Measurements from ENCODE around the gene APPBP2.
"Not testable (repeated sequence)": the region's sequence is repeated elsewhere in the genome, so short reads cannot be mapped to it uniquely, and the experiment has no call there.

The APPBP2 gene

DNA sequence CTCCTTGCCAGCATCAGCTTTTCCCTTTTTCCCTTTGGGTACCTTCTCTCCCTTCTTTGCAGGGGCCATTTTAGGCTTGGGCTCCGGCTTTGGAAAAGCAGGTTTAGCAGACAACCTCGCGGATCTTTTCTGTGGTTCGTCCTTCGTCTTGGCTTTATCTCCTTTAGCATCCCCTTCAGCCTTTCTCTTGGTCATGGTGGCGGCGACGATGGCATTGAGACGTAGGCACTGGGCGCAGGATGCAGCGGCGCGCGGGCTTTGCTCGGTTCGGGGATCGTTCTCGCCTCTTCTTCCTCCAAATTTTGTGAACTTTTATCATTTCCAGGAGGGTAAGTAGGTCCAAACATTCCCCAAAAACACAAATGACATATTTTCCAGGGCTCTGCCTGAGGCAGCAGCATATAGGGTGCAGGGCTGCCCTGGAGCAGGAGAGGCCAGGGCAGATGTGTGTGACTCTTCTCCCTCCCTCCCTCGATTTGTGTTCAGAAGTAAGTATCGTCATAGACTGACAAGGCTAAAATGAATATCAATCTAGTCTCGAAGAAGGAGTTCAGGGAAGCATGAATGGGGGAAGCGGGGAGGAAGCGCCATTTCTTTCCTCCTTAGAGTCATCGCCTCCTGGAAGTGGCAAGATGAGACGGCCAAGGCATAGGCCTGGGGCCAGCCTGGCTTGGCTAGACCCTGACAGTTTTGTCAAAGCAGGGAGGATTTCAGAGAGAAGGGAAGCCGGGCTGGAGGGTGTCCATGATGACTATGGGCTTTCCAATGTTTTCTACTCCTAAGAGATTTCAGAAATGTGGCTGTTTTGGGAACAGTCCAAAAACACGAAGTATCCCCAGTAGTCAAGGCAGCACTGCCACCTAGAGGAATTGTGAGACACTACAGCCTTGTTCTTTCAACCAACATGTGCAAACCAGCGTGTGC lies 90.5 kb downstream of the APPBP2 start:
- peak; percentile 3 for DNase-seq (ENCODE audit: low read depth)

DNA sequence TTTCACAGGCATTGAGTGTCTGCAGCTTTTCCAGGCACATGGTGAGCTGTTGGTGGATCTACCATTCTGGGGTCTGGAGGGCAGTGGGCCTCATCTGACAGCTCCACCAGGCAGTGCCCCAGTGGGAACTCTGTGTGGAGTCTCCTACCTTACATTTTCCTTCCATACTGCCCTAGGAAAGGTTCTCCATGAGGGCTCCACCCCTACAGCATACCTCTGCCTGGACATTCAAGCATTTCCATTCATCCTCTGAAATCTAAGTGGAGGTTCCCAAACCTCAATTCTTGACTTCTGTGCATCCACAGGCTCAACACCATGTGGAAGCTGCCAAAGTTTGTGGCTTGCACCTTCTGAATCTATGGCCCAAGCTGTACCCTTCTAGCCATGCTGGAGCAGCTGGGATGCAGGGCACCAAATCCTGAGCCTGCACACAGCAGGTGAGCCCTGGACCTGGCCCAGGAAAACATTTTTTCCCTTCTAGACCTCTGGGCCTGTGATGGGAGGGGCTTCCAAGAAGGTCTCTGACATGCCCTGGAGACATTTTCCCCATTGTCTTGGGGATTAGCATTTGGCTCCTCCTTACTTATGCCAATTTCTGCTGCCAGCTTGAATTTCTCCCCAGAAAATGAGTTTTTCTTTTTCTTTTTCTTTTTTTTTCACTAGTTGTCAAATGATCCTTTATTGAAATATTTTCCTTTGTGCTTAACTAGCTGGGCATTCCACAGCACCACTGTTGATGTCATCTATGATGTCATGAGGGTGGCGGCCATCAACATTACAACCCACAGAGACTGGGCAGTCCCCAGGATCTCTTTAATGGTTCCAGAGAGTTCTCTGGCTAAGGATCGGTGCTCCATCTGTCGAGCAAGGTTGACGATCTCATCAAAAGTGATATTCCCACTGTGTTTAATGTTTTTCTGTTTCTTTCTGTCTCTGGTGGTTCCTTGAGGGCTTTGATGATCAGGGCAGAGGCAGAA lies 92.7 kb downstream of the APPBP2 start:
- not testable (repeated sequence) for DNase-seq (ENCODE audit: low read depth)

- DNase-seq (ENCODE audit: low read depth), result not testable (repeated sequence)
These were observed 95.5 kb downstream of the APPBP2 start for GRCh38 chr17:60430561-60430960.

GRCh38 chr17:60428491-60428890 lies 97.6 kb downstream of the APPBP2 start:
- not testable (repeated sequence) for DNase-seq (ENCODE audit: low read depth)

DNA sequence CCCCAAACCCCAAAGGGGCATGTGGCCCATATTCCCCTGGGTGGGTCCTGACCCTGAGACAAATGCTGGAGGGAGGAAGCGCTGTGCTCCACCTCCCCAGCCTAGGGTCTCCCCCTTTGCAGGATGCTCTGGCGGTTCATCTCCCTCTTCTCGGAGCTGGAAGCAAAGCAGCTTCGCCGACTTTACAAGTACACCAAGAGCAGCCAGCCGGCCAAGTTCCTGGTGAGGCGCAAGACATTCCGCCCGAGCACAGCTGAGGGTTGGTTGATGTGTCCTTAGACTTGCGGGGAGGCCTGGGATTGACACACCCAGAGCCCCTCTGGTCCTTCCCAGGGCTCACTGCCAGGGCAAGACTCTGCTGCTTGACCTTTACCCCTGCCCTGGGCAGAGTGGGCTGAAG lies 99.4 kb downstream of the APPBP2 start:
- DNase-seq (ENCODE audit: low read depth), result no peak

DNA sequence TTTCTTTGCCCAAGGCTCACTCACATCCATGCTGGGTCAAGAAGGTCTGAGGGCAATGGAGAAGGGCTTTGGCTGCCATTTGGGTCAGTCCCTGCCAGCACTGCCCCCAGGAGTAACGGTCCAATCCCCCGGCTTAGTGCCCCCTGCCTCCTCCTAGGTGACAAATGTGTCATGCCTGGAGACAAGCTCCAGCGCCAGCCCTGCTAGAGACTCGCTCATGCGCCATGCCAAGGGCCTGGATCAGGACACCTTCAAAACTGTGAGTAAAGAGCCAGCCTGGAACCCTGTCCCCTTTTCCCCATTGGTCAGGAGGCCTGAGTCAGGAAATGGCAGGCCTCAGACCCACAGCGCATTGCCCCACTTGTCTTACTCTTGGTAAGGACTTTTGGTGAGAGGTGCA lies 100.4 kb downstream of the APPBP2 start:
- no peak for DNase-seq (ENCODE audit: low read depth)

DNA sequence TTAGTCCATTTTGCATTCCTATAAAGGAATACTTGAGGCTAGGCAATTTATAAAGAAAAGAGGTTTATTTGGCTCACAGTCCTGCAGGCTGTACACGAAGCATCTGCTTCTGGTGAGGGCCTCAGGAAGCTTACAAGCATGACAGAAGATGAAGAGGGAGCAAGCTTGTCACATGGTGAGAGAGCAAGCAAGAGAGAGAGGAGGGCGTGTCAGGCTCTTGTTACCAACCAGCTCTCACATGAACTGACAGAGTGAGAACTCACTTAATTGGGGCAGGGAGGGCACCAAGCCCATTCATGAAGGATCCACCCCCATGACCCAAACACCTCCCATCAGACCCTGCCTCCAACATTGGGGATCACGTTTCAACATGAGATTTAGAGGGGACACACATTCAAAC lies 102.2 kb downstream of the APPBP2 start:
- no peak for DNase-seq (ENCODE audit: low read depth)

GRCh38 chr17:60422162-60422665 lies 103.8 kb downstream of the APPBP2 start, which contains the start of gene CHCT1:
Gene CHCT1, plus strand, starts transcription at chr17:60422489. Its CDS starts 104 bp downstream, at chr17:60422593.
- DNase-seq (ENCODE audit: low read depth), result no peak

- peak; percentile 58 for DNase-seq (ENCODE audit: low read depth)
These were observed 104.5 kb downstream of the APPBP2 start for GRCh38 chr17:60421273-60422161.

GRCh38 chr17:60419875-60420274 lies 106.2 kb downstream of the APPBP2 start:
- DNase-seq (ENCODE audit: low read depth), result not testable (repeated sequence)

DNA sequence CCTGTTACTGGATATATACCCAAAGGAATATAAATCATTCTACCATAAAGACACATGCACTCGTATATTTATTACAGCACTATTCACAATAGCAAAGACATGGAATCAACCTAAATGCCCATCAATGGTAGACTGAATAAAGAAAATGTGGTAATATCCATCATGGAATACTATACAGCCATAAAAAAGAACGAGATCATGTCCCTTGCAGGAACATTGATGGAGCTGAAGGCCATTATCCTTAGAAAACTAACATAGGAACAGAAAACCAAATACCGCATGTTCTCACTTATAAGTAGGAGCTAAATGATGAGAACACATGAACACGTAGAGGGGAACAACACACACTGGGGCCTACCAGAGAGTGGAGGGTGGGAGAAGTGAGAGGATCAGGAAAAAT lies 107.0 kb downstream of the APPBP2 start:
- not testable (repeated sequence) for DNase-seq (ENCODE audit: low read depth)

GRCh38 chr17:60416368-60416925 lies 109.6 kb downstream of the APPBP2 start:
- DNase-seq (ENCODE audit: low read depth), result no peak

DNA sequence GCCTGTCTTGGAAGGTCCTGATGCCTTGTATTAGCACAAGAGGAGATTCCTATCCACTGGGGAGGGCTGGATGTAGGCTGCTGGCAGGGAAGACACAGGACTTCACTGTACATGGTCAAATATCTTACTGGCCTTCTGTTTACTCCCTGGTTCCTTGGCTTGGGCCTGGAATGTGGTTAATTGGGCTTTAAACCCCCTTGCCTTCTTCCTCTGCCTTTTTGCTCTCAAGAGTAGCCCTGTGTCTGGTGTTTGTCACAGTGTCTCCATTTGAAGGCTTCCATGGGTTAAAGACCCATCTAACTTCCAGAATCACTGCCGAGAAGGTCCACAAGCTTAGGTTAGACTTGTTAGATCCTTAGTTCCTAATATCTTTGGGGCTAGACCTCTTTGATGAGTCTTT lies 110.9 kb downstream of the APPBP2 start:
- DNase-seq (ENCODE audit: low read depth), result no peak

DNA sequence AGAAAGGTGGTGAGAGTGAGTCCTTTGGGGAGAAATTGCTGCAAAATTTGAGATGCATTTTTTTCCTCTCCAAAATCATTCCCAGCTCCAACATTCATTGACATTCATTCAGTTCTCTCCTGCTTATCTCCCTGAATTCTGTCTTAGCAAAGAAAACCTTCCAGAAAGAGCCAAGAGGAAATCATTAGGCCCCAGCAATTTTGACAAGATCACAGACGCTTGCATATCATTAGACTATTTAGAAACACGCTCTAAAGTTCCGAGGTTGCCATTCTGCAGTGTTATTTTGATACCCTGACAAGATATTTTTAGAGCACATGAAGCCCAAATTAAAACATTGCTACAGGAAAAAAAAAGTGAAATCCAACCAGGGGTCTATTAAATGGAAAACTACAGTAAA lies 113.3 kb downstream of the APPBP2 start:
- DNase-seq (ENCODE audit: low read depth), result no peak

GRCh38 chr17:60410001-60410400 lies 116.0 kb downstream of the APPBP2 start:
- DNase-seq (ENCODE audit: low read depth), result no peak

GRCh38 chr17:60406887-60407286 lies 119.2 kb downstream of the APPBP2 start:
- DNase-seq (ENCODE audit: low read depth), result no peak

DNA sequence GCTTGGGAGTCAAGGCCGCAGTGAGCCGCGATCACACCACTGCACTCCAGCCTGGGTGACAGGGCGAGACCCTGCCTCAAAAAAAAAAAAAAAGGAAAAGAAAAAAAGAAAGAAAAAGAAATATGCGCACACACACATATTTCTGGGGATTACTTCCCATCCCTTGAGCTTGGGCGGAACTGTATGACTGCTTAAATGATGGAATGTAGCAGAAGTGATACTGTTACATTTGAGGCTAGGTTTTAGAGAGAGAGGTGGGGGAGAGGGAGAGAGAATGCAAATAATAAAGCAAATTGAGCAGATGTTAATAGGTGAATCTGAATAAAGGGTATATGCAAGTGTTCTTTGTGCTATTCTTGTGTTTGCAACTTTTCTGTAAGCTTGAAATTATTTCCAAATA lies 122.1 kb downstream of the APPBP2 start:
- no peak for DNase-seq (ENCODE audit: low read depth)

- no peak for DNase-seq (ENCODE audit: low read depth)
These were observed 122.6 kb downstream of the APPBP2 start for GRCh38 chr17:60403523-60403810.

GRCh38 chr17:60401819-60402218 lies 124.2 kb downstream of the APPBP2 start:
- DNase-seq (ENCODE audit: low read depth), result no peak

GRCh38 chr17:60398227-60398959 lies 127.6 kb downstream of the APPBP2 start:
- DNase-seq (ENCODE audit: low read depth), result no peak

Measured in stimulated activated CD8-positive, alpha-beta memory T cell treated with anti-CD3 and anti-CD28 coated beads, Interleukin-12 subunit alpha, Interleukin-12 subunit beta, amount 100 ng/mL, for 4 hours (primary cell).